Left forelimb (tissue), 1 donor: ENCODE results near the gene GOLGA6L24.
"Not testable (repeated sequence)": the region's sequence is repeated elsewhere in the genome, so short reads cannot be mapped to it uniquely, and the experiment has no call there.

Experiments
- DNase-seq: peaks from one replicate; pipeline ENCODE4 v3.0.0-alpha.2; 2018; ENCODE audit warnings: low spot score

The GOLGA6L24 gene, protein sequence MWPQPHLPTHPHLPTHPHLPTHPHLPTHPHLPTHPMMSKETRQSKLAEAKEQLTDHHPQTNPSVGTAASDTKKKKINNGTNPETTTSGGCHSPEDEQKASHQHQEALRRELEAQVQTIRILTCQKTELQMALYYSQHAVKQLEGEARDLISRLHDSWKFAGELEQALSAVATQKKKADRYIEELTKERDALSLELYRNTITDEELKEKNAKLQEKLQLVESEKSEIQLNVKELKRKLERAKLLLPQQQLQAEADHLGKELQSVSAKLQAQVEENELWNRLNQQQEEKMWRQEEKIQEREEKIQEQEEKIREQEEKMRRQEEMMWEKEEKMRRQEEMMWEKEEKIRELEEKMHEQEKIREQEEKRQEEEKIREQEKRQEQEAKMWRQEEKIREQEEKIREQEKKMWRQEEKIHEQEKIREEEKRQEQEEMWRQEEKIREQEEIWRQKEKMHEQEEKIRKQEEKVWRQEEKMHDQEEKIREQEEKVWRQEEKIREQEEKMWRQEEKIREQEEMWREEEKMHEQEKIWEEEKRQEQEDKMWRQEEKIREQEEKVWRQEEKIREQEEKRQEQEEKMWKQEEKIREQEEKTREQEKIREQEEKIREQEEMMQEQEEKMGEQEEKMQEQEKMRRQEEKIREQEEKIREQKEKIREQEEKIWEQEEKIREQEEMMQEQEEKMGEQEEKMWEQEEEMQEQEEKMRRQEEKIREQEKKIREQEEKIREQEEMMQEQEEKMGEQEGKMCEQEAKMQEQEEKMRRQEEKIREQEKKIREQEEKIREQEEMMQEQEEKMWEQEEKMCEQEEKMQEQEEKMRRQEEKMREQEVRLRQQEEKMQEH

DNA sequence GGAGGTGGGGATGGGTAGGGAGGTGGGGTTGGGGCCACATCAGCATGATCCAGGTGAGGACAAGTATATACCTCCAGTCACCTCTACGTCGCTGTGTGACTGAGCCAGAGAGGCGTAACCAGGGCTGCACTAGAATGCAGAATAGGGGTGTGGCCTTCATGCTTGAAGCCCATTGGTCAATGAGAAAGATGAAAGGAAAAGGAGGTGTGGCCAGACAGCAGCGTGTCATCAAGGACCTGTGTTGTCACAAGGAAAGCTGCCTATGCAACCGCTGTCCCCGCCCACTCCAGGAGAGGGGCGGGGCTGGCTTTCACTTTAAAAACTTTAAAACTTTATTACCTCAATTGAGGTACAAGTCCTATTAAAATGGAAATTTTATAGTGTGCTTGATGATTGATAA, at the start of gene GOLGA6L24:
Gene GOLGA6L24 (minus strand): TSS at position 101 of the 400 bp plus-strand sequence. CDS start 61 bp downstream, at position 40.
- DNase-seq: not testable (repeated sequence)

DNA sequence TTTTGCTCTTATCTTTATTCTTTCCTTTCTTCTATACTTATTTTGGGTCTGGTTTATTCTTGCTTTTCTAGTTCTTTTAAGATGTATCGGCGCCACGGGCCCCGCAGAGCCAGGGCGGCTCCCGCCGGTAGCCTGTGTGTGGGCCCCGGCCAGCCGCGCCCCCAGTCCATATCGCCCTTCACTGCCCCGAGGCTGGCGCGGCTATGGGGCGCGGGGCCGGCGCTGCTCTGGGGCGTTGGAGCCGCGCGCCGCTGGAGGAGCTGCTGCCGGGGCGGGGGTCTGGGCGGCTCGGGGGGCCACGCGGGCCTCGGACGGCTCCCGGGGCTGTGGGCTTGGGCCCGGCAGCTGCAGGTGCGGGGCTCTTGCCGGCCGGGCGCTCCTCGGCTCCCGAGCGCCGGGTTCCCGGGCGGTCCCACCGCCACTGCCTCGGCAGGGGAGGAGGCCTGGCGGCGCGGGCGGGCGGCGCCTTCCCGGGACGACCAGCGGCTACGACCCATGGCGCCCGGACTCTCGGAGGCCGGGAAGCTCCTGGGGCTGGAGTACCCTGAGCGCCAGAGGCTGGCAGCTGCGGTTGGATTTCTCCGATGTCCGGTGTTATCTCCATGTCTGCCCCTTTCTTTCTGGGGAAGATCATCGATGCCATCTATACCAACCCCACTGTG, 45.0 kb upstream of the GOLGA6L24 start:
- not testable (repeated sequence) for DNase-seq

DNA sequence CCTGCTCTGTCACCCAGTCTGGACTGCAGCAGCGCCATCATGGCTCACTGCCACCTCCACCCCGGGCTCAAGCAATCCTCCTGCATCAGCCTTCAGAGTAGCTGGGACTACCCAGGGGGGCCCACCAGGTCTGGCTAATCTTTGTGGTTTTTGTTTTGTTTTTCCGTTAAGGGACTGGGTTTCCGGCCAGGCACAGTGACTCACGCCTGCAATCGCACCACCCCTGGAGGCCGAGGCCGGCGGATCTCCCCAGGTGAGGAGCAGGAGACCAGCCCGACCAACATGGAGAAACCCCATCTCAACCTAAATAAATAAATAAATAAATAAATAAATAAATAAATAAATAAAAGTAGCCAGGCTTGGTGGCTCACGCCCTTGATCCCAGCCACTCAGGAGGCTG, 38.1 kb upstream of the GOLGA6L24 start:
- not testable (repeated sequence) for DNase-seq

DNA sequence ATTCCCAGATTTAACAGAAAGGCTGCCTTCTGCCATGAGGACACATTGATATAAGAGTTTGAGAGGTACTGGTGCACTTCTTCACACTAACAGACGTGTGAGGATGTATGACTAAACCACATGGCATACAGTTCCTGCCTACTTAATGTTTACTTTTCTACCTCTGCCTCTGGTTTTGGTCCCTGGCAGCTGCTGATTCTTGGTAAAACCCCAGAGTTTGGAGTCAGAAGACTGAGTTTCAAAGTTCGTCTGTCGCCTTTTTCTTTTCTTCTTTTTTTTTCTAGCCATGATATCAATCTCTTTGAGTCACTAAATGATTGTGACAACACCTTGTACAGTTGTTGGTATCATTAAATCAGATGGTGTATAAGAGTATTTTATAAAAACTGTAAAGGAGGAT, 22.2 kb upstream of the GOLGA6L24 start:
- DNase-seq: not testable (repeated sequence)

DNA sequence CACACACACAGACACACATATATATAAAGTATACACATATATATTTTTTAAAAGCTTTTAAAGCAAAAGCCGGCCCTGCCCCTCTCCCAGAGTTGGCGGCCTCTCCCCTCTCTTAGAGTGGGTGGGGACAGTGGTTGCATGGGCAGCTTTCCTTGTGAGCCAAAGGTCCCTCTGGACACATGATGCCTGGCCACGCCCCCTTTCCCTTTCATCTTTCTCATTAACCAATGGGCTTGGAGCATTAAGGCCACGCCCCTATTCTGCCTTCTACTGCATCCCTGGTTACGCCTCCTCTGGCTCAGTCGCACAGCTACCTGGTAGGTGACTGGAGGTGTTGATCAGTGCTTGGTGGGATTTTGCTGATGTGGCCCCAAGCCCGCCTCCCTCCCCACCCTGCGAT, 20.5 kb upstream of the GOLGA6L24 start, which contains the start of gene GOLGA8F:
Gene GOLGA8F (plus strand): TSS at position 301 of the 400 bp plus-strand sequence. CDS start 98 bp downstream, at position 399.
- not testable (repeated sequence) for DNase-seq

DNA sequence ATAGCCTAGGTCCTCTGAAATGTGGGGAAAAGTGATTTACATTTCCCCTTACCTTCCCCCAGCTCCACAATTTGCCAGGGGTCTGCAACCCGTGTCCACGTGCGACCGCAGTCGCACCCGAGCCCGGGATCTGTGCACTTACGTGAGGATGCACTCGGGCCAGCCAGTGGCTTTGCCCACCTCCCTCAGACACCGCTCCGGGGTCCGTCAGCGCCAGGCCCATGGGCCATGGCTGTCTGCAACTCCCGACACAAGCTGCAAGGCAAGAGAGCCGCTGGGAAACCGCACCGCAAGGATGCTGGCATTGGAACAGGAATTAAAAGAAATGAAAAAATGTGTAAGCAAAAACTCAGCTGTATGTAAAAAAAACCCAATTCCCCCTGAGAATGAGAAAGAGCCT, 7.6 kb upstream of the GOLGA6L24 start:
- not testable (repeated sequence) for DNase-seq

DNA sequence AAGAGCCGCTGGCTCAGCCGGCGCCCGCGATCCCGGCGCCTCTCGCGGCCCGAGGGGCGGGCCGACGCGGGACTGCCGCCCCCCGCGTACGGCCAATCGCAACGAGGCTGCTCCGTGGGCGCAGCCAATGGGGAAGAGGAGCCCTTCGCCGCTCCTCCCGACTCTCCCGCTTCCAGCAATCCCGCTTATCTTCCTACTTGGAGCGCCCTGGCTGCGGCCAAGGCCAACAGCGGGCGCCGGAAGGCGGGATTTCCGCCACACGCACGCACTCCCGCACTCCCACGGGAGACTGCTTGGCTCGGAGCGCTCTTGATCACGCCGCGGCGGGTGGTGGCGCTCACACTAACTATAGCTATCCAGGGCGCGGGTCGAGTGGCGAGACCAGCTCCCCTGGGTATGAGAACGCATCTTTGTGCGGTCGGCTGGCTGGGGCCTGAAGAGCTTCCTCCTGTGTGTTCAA, 35.7 kb downstream of the GOLGA6L24 start, which contains the start of gene HERC2:
Gene HERC2 (minus strand): TSS at position 51 of the 460 bp plus-strand sequence. CDS start 746 bp downstream, outside the sequence.
- not testable (repeated sequence) for DNase-seq

DNA sequence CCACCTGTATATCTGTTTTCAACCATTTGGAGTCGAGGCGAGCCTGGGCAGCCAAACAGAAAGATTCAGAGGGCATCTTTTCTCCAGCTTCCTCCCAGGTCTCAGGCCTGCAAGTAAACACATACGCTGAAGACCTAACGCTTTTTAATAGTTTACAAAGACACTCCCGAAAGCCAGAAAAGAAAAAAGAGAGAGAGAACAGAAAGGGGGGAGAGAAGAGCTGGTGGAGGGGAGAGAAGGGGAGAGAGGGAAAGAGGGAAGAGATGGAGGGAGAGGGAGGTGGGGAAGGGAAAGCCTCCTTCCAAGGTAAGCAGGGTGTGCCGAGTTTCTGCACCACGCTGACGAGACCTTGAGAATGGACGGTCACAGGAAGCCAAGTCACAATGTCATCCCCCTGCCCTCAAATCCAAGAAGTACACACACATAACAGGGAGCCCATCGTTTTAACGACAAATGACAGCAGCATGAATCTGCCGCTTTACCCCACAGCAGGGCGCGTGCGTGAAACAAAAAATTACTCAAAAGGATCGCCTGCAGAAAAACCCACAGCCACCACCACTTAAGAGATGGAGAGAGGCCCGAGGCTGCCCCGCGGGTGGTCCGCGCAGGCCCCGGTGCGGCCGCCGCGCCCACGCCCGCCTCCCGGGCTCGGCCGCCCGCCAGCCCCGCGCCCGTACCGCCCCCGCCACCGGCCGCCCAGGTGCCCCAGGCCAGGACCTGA, 36.4 kb downstream of the GOLGA6L24 start:
- not testable (repeated sequence) for DNase-seq

DNA sequence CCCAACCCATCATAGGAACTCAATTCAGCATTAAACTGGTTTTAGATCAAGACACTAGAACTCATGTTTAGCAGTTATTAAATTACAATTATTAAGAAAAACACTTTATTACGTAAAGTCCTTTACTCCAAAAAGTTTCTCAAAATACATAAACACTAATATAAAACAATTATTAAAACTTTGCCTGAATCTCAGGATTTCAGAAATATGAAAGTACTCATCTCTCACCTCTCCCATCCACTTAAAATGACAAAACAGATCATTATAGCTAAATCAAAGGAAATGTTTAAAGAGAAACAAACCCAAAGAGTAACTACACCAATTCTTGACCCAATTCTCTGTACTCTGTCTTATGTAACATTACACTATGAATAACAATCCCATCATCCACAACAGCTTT, 38.2 kb downstream of the GOLGA6L24 start:
- not testable (repeated sequence) for DNase-seq

DNA sequence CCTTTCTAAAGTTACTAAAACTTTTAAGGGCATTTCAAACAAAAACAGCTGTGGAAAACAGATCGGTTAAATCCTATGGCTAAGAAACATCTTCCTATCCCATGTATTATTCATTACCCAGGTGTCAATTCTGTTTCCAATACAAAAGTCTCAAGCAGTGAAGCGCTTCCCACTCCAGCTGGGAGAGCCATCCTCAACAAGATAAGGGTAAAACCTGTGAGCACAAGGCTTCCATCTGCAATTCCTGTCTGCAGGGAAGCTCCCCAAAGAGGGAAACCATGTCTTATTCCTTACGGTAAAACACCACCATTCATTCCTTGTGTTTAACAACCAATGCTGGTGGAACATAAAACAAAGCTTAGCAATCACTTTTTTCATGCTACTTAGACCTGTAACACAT, 39.1 kb downstream of the GOLGA6L24 start:
- DNase-seq: not testable (repeated sequence)

DNA sequence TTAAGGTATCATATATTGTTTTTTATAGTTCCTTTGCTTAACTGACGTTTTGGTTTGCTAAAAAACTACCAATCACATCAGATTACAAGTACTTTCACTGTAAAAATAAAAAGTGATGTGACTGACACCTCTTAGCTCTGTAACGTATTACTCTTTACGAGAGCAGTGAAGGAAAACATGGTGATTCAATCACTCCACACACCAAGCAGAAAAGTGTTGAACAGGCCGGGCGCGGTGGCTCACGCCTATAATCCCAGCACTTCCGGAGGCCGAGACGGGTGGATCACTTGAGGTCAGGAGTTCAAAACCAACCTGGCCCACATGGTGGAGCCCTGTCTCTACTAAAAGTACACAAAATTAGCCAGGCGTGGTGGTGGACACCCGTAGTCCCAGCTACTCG, 39.8 kb downstream of the GOLGA6L24 start:
- not testable (repeated sequence) for DNase-seq

DNA sequence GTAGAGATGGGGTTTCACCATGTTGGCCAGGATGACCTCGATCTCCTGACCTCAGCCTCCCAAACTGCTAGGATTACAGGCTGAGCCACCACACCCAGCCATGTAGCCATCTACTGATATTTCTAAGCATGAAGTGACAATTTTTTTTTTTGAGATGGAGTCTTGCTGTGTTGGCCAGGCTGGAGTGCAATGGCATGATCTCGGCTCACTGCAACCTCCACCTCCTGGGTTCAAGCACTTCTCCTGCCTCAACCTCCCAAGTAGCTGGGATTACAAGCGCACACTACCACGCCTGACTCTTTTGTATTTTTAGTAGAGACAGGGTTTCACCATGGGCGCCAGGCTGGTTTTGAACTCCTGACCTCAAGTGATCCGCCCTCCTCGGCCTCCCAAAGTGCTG, 40.9 kb downstream of the GOLGA6L24 start:
- DNase-seq: not testable (repeated sequence)

DNA sequence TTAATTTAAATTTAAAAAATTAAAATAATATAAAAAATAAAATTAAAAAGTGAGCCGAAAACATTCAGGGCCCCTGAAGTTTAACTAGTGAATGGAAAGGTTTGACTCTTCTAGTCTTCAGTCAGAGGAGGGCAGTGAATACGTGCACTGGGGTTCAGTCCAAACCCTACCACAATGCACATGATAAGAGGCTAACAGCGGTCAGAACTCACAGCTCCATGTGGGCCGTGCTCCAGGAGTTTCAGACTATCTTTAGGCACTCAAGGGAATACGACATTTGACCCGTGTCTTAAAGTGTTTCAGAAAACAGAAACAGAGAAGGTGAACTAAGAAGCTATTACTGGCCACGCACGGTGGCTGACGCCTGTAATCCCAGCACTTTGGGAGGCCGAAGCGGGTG, 47.4 kb downstream of the GOLGA6L24 start:
- DNase-seq: not testable (repeated sequence)

DNA sequence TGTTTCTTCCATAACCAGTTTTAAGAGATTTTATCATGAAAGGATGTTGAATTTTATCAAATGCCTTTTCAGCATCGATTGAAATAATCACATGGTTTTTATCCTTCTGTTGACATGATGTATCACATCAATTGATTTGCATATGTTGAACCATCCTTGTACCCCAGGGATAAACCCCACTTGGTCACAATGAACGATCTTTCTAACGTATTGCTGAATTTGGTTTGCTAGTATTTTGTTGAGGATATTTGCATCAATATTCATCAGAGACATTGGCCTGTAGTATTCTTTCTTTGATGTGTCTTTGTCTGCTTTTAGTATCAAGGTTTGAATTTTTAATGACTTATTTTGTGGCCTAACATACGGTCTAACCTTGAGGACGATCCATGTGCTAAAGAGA, 49.2 kb downstream of the GOLGA6L24 start:
- not testable (repeated sequence) for DNase-seq
